ENCODE measurements around the gene TM6SF1. TPM values are rescaled to one million over a fixed set of nuclear protein-coding genes. Genes with fewer than 3 reads are reported as not detected.

The TM6SF1 gene
- total and polyA plus RNA-seq, 9 of the 15 experiments (the other 6 are each of a cell fraction or from before 2014, with no cell fraction given): 1.0 to 5.6 (median 3.5) TPM

DNA sequence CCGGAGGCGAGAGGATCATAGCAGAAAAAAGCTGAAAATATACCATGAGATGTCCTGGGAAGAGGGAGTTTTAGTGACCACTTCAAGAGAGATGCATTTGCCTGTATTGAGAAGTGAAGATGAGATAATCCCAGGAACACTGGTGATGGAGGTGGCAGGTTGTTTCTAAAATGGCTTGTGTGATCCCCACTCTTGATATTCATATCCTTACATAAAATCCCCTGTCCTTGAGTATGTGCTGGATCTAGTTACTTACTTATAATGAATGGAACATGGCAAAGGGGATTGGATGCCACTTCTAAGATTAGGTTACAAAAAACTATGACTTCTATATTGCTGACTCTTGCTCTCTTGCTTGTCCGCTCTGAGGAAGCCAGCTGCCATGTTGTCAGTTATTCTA is 78.1 kb downstream of the TM6SF1 start:
- Histone ChIP-seq H3K4me3 (no peak overlapping the region), H3K27me3 (ENCODE audit: control insufficient read depth in 2 of 2, insufficient read depth in 2 of 2, low read length in 2 of 2) (no peaks in the 10 kb centered on the region), H2AFZ (ENCODE audit: low read depth, low read length) (no peak overlapping the region), H3K27ac (ENCODE audit: extremely low read depth, low read depth, low read length) (no peak overlapping the region), H3K79me2 (ENCODE audit: control insufficient read depth, insufficient read depth, low read length) (no peaks in the 10 kb centered on the region; the same call in 2 of the 3 replicates), H3K9ac (ENCODE audit: insufficient read depth in 1 of 2, low read depth in 2 of 2, low read length in 2 of 2) (no peak overlapping the region), H3K36me3 (ENCODE audit: control insufficient read depth, insufficient read depth, low read length) (no peaks in the 10 kb centered on the region), H3K9me3 (replicated peaks; ENCODE audit: control insufficient read depth, insufficient read depth, low read depth, low read length) (no peaks in the 10 kb centered on the region), H3K9me1 (ENCODE audit: control insufficient read depth, insufficient read depth, low read length) (no peaks in the 10 kb centered on the region), H3K4me1 (replicated peaks in 1 of 2; ENCODE audit: control insufficient read depth in 2 of 2, insufficient read depth in 2 of 2, low read length in 2 of 2) (no peaks in the 10 kb centered on the region), H4K20me1 (replicated peaks; ENCODE audit: control insufficient read depth, insufficient read depth, low read length) (no peaks in the 10 kb centered on the region), H3K4me2 (ENCODE audit: insufficient read depth, low read length) (no peak overlapping the region)
- in situ Hi-C loops (cut with MboI): no loop called here
- no peak for ATAC-seq
- intact Hi-C loops (cut with micrococcal nuclease): no loop called here
- FAIRE-seq: no peak
- BruUV-seq (replicated peaks): no TSS peak
- CTCF ChIA-PET (ENCODE audit: low intra/inter-chr PET ratio): no interaction called here
- POLR2A ChIA-PET: interaction anchor here (1.0 to 1.7 kb wide), 3 partner anchors 8 to 26 kb away, joined by 3 to 7 read pairs (median 5); no protein-coding TSS in a partner anchor
- WGBS (ENCODE audit: insufficient coverage, low coverage, missing lambda C conversion rate): 49% methylated on average over 3 of the region's 3 CpGs
- no peak for DNase-seq (ENCODE audit: extremely low read depth in 1 of 4, low spot score in 3 of 4)
- TF ChIP-seq, protein P1, sequence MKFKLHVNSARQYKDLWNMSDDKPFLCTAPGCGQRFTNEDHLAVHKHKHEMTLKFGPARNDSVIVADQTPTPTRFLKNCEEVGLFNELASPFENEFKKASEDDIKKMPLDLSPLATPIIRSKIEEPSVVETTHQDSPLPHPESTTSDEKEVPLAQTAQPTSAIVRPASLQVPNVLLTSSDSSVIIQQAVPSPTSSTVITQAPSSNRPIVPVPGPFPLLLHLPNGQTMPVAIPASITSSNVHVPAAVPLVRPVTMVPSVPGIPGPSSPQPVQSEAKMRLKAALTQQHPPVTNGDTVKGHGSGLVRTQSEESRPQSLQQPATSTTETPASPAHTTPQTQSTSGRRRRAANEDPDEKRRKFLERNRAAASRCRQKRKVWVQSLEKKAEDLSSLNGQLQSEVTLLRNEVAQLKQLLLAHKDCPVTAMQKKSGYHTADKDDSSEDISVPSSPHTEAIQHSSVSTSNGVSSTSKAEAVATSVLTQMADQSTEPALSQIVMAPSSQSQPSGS (CRISPR knock-in tag; IDR thresholded peaks at IDR 0.05): no peak
- TF ChIP-seq MAFG (tag; conservative IDR thresholded peaks at IDR 0.05): 0 out of 2 replicates have a peak, but pooled peaks have one; percentile 7
- no peak for TF ChIP-seq PHB2 (IDR thresholded peaks at IDR 0.05; ENCODE audit: low read depth)
- no peak for TF ChIP-seq ZNF239 (CRISPR knock-in tag; IDR thresholded peaks at IDR 0.05)
- TF ChIP-seq ZC3H4 (CRISPR knock-in tag; IDR thresholded peaks at IDR 0.05; ENCODE audit: borderline replicate concordance): no peak

Small RNAs within 50 kb of the gene (microRNA-seq; reads per million reads assigned to microRNA genes)
- gene MIR4515 (ENCODE audit: borderline microRNAs expressed): not detected

Small RNAs within 50 kb of the gene (small RNA-seq; reads per million reads assigned to genes)
- 0.11 reads per million for gene MIR4515

Other genes starting within 250 kb of the TM6SF1 start
- gene HOMER2, start 154.9 kb upstream of the TM6SF1 start, total RNA-seq (2014; rRNA removed): 0.32 and 0.69 TPM in 2 replicates
- gene HOMER2, start 154.9 kb upstream of the TM6SF1 start, total RNA-seq (2014; rRNA removed; fragmentation: Illumina TruSeq; extraction: Trizol): 0.25 and 0.57 TPM in 2 replicates
- gene HOMER2, start 154.9 kb upstream of the TM6SF1 start, total RNA-seq (2015; rRNA removed; fragmentation: Illumina TruSeq; extraction: Trizol): 0.41 TPM in 1 of 2 replicates, not detected in the other
- 0.47 and 0.54 TPM in 2 replicates for gene HOMER2, start 154.9 kb upstream of the TM6SF1 start, total RNA-seq (2021)
- 0.13 and 0.18 TPM in 2 replicates for gene HOMER2, start 154.9 kb upstream of the TM6SF1 start, polyA plus RNA-seq (2011; rRNA removed)
- gene HOMER2, start 154.9 kb upstream of the TM6SF1 start, polyA plus RNA-seq (2014; fragmentation: Illumina TruSeq; extraction: Trizol): 0.30 and 0.43 TPM in 2 replicates
- under 1 TPM; 0.18 to 0.41 TPM for gene HOMER2, start 154.9 kb upstream of the TM6SF1 start, polyA plus RNA-seq (2014; fragmentation: Nextera tagmentation; extraction: Ambion mirVana)
- gene HOMER2, start 154.9 kb upstream of the TM6SF1 start, polyA plus RNA-seq (2014; rRNA removed): 0.23 and 0.31 TPM in 2 replicates
- gene RAMAC, start 121.4 kb upstream of the TM6SF1 start, total RNA-seq (2014; rRNA removed): 35.8 and 37.8 TPM in 2 replicates
- 43.3 and 44.1 TPM in 2 replicates for gene RAMAC, start 121.4 kb upstream of the TM6SF1 start, total RNA-seq (2014; rRNA removed; fragmentation: Illumina TruSeq; extraction: Trizol)
- 41.7 and 41.9 TPM in 2 replicates for gene RAMAC, start 121.4 kb upstream of the TM6SF1 start, total RNA-seq (2015; rRNA removed; fragmentation: Illumina TruSeq; extraction: Trizol)
- 26.9 and 28.4 TPM in 2 replicates for gene RAMAC, start 121.4 kb upstream of the TM6SF1 start, total RNA-seq (2021)
- 24.8 and 36.5 TPM in 2 replicates for gene RAMAC, start 121.4 kb upstream of the TM6SF1 start, polyA plus RNA-seq (2011; rRNA removed)
- gene RAMAC, start 121.4 kb upstream of the TM6SF1 start, polyA plus RNA-seq (2014; fragmentation: Illumina TruSeq; extraction: Trizol): 35.4 and 38.4 TPM in 2 replicates
- 100 to 1,000 TPM; 100 to 108 TPM for gene RAMAC, start 121.4 kb upstream of the TM6SF1 start, polyA plus RNA-seq (2014; fragmentation: Nextera tagmentation; extraction: Ambion mirVana)
- 35.4 and 42.8 TPM in 2 replicates for gene RAMAC, start 121.4 kb upstream of the TM6SF1 start, polyA plus RNA-seq (2014; rRNA removed)
- gene C15orf40, start 96.0 kb upstream of the TM6SF1 start, total RNA-seq (2014; rRNA removed): 15.9 and 18.4 TPM in 2 replicates
- gene C15orf40, start 96.0 kb upstream of the TM6SF1 start, total RNA-seq (2014; rRNA removed; fragmentation: Illumina TruSeq; extraction: Trizol): 30.3 and 33.7 TPM in 2 replicates
- gene C15orf40, start 96.0 kb upstream of the TM6SF1 start, total RNA-seq (2015; rRNA removed; fragmentation: Illumina TruSeq; extraction: Trizol): 13.6 and 22.1 TPM in 2 replicates
- gene C15orf40, start 96.0 kb upstream of the TM6SF1 start, total RNA-seq (2021): 22.9 and 27.0 TPM in 2 replicates
- gene C15orf40, start 96.0 kb upstream of the TM6SF1 start, polyA plus RNA-seq (2011; rRNA removed): 21.4 and 27.0 TPM in 2 replicates
- 23.2 and 33.9 TPM in 2 replicates for gene C15orf40, start 96.0 kb upstream of the TM6SF1 start, polyA plus RNA-seq (2014; fragmentation: Illumina TruSeq; extraction: Trizol)
- gene C15orf40, start 96.0 kb upstream of the TM6SF1 start, polyA plus RNA-seq (2014; fragmentation: Nextera tagmentation; extraction: Ambion mirVana): 10 to 100 TPM; 49.9 to 52.0 TPM
- 21.8 and 29.6 TPM in 2 replicates for gene C15orf40, start 96.0 kb upstream of the TM6SF1 start, polyA plus RNA-seq (2014; rRNA removed)
- 89.1 and 90.4 TPM in 2 replicates for gene BTBD1, start 40.4 kb upstream of the TM6SF1 start, total RNA-seq (2014; rRNA removed)
- 97.6 and 107 TPM in 2 replicates for gene BTBD1, start 40.4 kb upstream of the TM6SF1 start, total RNA-seq (2014; rRNA removed; fragmentation: Illumina TruSeq; extraction: Trizol)
- 87.4 and 93.4 TPM in 2 replicates for gene BTBD1, start 40.4 kb upstream of the TM6SF1 start, total RNA-seq (2015; rRNA removed; fragmentation: Illumina TruSeq; extraction: Trizol)
- gene BTBD1, start 40.4 kb upstream of the TM6SF1 start, total RNA-seq (2021): 75.8 and 77.3 TPM in 2 replicates
- 91.7 and 106 TPM in 2 replicates for gene BTBD1, start 40.4 kb upstream of the TM6SF1 start, polyA plus RNA-seq (2011; rRNA removed)
- 89.5 and 94.1 TPM in 2 replicates for gene BTBD1, start 40.4 kb upstream of the TM6SF1 start, polyA plus RNA-seq (2014; fragmentation: Illumina TruSeq; extraction: Trizol)
- 10 to 100 TPM; 19.4 to 27.2 TPM for gene BTBD1, start 40.4 kb upstream of the TM6SF1 start, polyA plus RNA-seq (2014; fragmentation: Nextera tagmentation; extraction: Ambion mirVana)
- 73.6 and 74.9 TPM in 2 replicates for gene BTBD1, start 40.4 kb upstream of the TM6SF1 start, polyA plus RNA-seq (2014; rRNA removed)
- gene HDGFL3, start 100.2 kb downstream of the TM6SF1 start, total RNA-seq (2014; rRNA removed): 30.2 and 31.4 TPM in 2 replicates
- 41.1 and 46.3 TPM in 2 replicates for gene HDGFL3, start 100.2 kb downstream of the TM6SF1 start, total RNA-seq (2014; rRNA removed; fragmentation: Illumina TruSeq; extraction: Trizol)
- gene HDGFL3, start 100.2 kb downstream of the TM6SF1 start, total RNA-seq (2015; rRNA removed; fragmentation: Illumina TruSeq; extraction: Trizol): 39.5 and 41.0 TPM in 2 replicates
- 33.6 and 37.6 TPM in 2 replicates for gene HDGFL3, start 100.2 kb downstream of the TM6SF1 start, total RNA-seq (2021)
- gene HDGFL3, start 100.2 kb downstream of the TM6SF1 start, polyA plus RNA-seq (2011; rRNA removed): 6.8 and 10.9 TPM in 2 replicates
- gene HDGFL3, start 100.2 kb downstream of the TM6SF1 start, polyA plus RNA-seq (2014; fragmentation: Illumina TruSeq; extraction: Trizol): 34.4 and 42.0 TPM in 2 replicates
- 1 to 10 TPM; 6.7 to 7.5 TPM for gene HDGFL3, start 100.2 kb downstream of the TM6SF1 start, polyA plus RNA-seq (2014; fragmentation: Nextera tagmentation; extraction: Ambion mirVana)
- gene HDGFL3, start 100.2 kb downstream of the TM6SF1 start, polyA plus RNA-seq (2014; rRNA removed): 16.8 and 27.7 TPM in 2 replicates
- gene BNC1, start 177.0 kb downstream of the TM6SF1 start, total RNA-seq (2014; rRNA removed): not detected in 2 replicates
- not detected in 2 replicates for gene BNC1, start 177.0 kb downstream of the TM6SF1 start, total RNA-seq (2014; rRNA removed; fragmentation: Illumina TruSeq; extraction: Trizol)
- gene BNC1, start 177.0 kb downstream of the TM6SF1 start, total RNA-seq (2015; rRNA removed; fragmentation: Illumina TruSeq; extraction: Trizol): not detected in 2 replicates
- not detected in 2 replicates for gene BNC1, start 177.0 kb downstream of the TM6SF1 start, total RNA-seq (2021)
- gene BNC1, start 177.0 kb downstream of the TM6SF1 start, polyA plus RNA-seq (2011; rRNA removed): not detected in 2 replicates
- gene BNC1, start 177.0 kb downstream of the TM6SF1 start, polyA plus RNA-seq (2014; fragmentation: Illumina TruSeq; extraction: Trizol): not detected in 2 replicates
- gene BNC1, start 177.0 kb downstream of the TM6SF1 start, polyA plus RNA-seq (2014; fragmentation: Nextera tagmentation; extraction: Ambion mirVana): not detected
- gene BNC1, start 177.0 kb downstream of the TM6SF1 start, polyA plus RNA-seq (2014; rRNA removed): not detected in 2 replicates

All from K562 (cell line).